ENCODE measurements around the gene SPOCK3.
"Not testable (repeated sequence)": the region's sequence is repeated elsewhere in the genome, so short reads cannot be mapped to it uniquely, and the experiment has no call there.

The SPOCK3 gene

GRCh38 chr4:167035390-167035789 is 198.9 kb downstream of the SPOCK3 start:
- no peak for DNase-seq (ENCODE audit: low read depth in 2 of 2)

GRCh38 chr4:167034983-167035382 is 199.3 kb downstream of the SPOCK3 start:
- no peak for DNase-seq (ENCODE audit: low read depth in 2 of 2)

- DNase-seq (ENCODE audit: low read depth in 2 of 2), result no peak
These were observed 201.4 kb downstream of the SPOCK3 start for GRCh38 chr4:167032871-167033270.

GRCh38 chr4:167031534-167032156 is 202.6 kb downstream of the SPOCK3 start:
- no peak for DNase-seq (ENCODE audit: low read depth in 2 of 2)

- DNase-seq (ENCODE audit: low read depth in 2 of 2), result no peak
These were observed 205.3 kb downstream of the SPOCK3 start for GRCh38 chr4:167028976-167029375.

- DNase-seq (ENCODE audit: low read depth in 2 of 2), result no peak
These were observed 208.6 kb downstream of the SPOCK3 start for GRCh38 chr4:167025670-167026069.

GRCh38 chr4:167023364-167023925 is 210.8 kb downstream of the SPOCK3 start:
- DNase-seq (ENCODE audit: low read depth in 2 of 2), result no peak

- DNase-seq (ENCODE audit: low read depth in 2 of 2), result peak; percentile 4 to 46
These were observed 212.6 kb downstream of the SPOCK3 start for GRCh38 chr4:167021545-167022155.

- no peak for DNase-seq (ENCODE audit: low read depth in 2 of 2)
These were observed 213.9 kb downstream of the SPOCK3 start for GRCh38 chr4:167020410-167020809.

GRCh38 chr4:167014944-167015343 is 219.3 kb downstream of the SPOCK3 start:
- no peak for DNase-seq (ENCODE audit: low read depth in 2 of 2)

GRCh38 chr4:167003326-167003725 is 231.0 kb downstream of the SPOCK3 start:
- DNase-seq (ENCODE audit: low read depth in 2 of 2), result no peak

GRCh38 chr4:167000141-167000852 is 234.0 kb downstream of the SPOCK3 start:
- no peak for DNase-seq (ENCODE audit: low read depth in 2 of 2)

GRCh38 chr4:166996216-166996615 is 238.1 kb downstream of the SPOCK3 start:
- no peak for DNase-seq (ENCODE audit: low read depth in 2 of 2)

- no peak for DNase-seq (ENCODE audit: low read depth in 2 of 2)
These were observed 239.6 kb downstream of the SPOCK3 start for GRCh38 chr4:166994686-166995085.

GRCh38 chr4:166991006-166991561 is 243.2 kb downstream of the SPOCK3 start:
- no peak for DNase-seq (ENCODE audit: low read depth in 2 of 2)

- DNase-seq (ENCODE audit: low read depth in 2 of 2), result no peak
These were observed 244.4 kb downstream of the SPOCK3 start for GRCh38 chr4:166989886-166990285.

- DNase-seq (ENCODE audit: low read depth in 2 of 2), result no peak
These were observed 247.3 kb downstream of the SPOCK3 start for GRCh38 chr4:166987026-166987425.

- no peak for DNase-seq (ENCODE audit: low read depth in 2 of 2)
These were observed 252.4 kb downstream of the SPOCK3 start for GRCh38 chr4:166981847-166982246.

GRCh38 chr4:166980419-166980818 is 253.9 kb downstream of the SPOCK3 start:
- DNase-seq (ENCODE audit: low read depth in 2 of 2), result no peak

GRCh38 chr4:166977596-166977995 is 256.7 kb downstream of the SPOCK3 start:
- DNase-seq (ENCODE audit: low read depth in 2 of 2), result no peak

- no peak for DNase-seq (ENCODE audit: low read depth in 2 of 2)
These were observed 262.2 kb downstream of the SPOCK3 start for GRCh38 chr4:166972071-166972470.

- not testable (repeated sequence) for DNase-seq (ENCODE audit: low read depth in 2 of 2)
These were observed 266.1 kb downstream of the SPOCK3 start for GRCh38 chr4:166968219-166968618.
